SJCRH30 (cell line): Measurements from ENCODE around the gene CLK3. TPM values are rescaled to one million over a fixed set of nuclear protein-coding genes. Genes with fewer than 3 reads are reported as not detected.
"Not testable (repeated sequence)": the region's sequence is repeated elsewhere in the genome, so short reads cannot be mapped to it uniquely, and the experiment has no call there.

Experiments used
- DNase-seq, 2 experiments: peaks; one replicate each; pipeline ENCODE4 v3.0.0-alpha.2; 2015 to 2020
- H3K27ac ChIP-seq: fragments of 250-450 bp; sonication (Bioruptor Pico); 2 replicates; pipeline ENCODE4 v1.5.1; 2020; ENCODE audit warnings: mild to moderate bottlenecking, moderate library complexity
- H3K27me3 ChIP-seq: fragments of 250-450 bp; sonication (Bioruptor Pico); 2 replicates; pipeline ENCODE4 v1.5.1; 2020; ENCODE audit warnings: mild to moderate bottlenecking, moderate library complexity
- H3K36me3 ChIP-seq: fragments of 250-450 bp; sonication (Bioruptor Pico); 2 replicates; pipeline ENCODE4 v1.5.1; 2020; ENCODE audit warnings: mild to moderate bottlenecking, moderate library complexity
- H3K4me1 ChIP-seq: fragments of 250-450 bp; sonication (Bioruptor Pico); 2 replicates; pipeline ENCODE4 v1.5.1; 2020; ENCODE audit warnings: mild to moderate bottlenecking, moderate library complexity
- H3K4me3 ChIP-seq: fragments of 250-450 bp; sonication (Bioruptor Pico); 2 replicates; pipeline ENCODE4 v1.5.1; 2020; ENCODE audit warnings: mild to moderate bottlenecking, moderate library complexity
- H3K9me3 ChIP-seq: fragments of 250-450 bp; sonication (Bioruptor Pico); replicated peaks from 2 replicates; pipeline ENCODE4 v1.5.1; 2020; ENCODE audit warnings: mild to moderate bottlenecking, moderate library complexity
- total RNA-seq: library from RNA; depleted of rRNA; stranded (reverse); fragments of >200 nt; shearing (Covaris generic); gene quantifications from 2 replicates; pipeline ENCODE4 v1.2.3, GENCODE V29; 2014

The CLK3 gene
- total RNA-seq, 1 experiment from 2014 or later = 42.3 TPM

DNA sequence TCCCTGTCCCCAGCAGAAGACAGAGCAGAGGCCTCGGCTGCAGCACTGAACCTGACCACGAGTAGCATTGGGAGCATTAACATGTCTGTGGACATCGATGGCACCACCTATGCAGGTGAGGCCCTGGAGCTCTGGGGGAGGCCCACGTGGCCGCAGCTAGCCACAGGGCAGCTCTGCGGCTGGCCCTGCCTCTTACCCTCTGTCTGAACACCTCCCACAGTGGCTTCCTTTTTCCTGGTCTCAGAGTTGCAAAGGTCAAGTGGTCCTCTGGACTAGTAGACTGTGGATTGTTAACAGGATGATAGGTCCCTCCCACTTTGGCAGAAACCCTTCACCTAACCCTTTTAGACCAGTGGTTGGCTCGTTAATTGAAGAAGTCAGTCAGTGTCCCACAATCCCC, 22.5 kb upstream of the CLK3 start:
- peaks cover 5% of the 10 kb centered on the region for H3K36me3 ChIP-seq
- no peaks in the 10 kb centered on the region for H3K27me3 ChIP-seq
- H3K27ac ChIP-seq = no peak overlapping the region
- H3K9me3 ChIP-seq = no peaks in the 10 kb centered on the region
- no peak for DNase-seq
- H3K4me1 ChIP-seq = no peaks in the 10 kb centered on the region
- no peak overlapping the region for H3K4me3 ChIP-seq

DNA sequence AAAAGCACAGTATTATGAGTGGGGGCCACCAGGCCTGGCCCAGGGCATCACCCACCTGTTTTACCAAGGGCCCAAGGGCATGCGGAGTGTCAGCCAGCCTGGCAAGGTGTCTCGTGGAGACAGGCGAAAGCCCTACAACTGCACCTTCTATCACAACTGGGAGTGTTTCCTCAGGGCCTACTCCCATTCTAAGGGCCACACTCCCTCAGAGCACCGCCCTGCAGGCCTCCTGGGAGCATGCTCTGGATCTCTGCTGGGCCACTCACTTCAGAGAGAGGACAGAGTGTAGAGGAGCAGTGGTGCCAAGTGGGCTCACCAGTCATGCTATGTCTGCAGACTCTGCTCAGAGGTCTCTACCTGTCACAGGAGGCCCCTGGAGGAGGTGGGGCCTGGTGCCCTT, 21.2 kb upstream of the CLK3 start:
- Histone ChIP-seq H3K4me3 (no peak overlapping the region), H3K36me3 (peaks cover 5% of the 10 kb centered on the region), H3K27ac (no peak overlapping the region), H3K9me3 (no peaks in the 10 kb centered on the region), H3K4me1 (no peaks in the 10 kb centered on the region), H3K27me3 (no peaks in the 10 kb centered on the region)
- no peak for DNase-seq

DNA sequence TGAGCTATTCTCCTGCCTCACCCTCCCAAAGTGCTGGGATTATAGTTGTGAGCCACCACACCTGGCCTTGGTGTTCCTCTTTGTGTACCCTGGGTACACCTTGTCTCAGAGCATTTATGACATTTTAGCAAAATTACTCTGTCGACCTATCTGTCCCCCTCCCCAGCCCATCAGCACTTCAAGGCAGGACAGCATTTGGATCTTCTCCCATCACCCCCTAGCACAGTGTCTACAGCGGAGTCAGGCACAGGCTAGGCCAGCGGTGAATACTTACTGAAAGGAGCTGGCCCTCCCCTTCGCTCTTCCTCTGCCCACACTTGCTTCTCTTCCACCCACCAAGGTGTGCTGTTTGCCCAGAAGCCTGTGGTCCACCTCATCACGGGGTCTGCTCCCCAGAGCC, 20.4 kb upstream of the CLK3 start:
- Histone ChIP-seq H3K4me1 (no peaks in the 10 kb centered on the region), H3K36me3 (peaks cover 5% of the 10 kb centered on the region), H3K4me3 (no peak overlapping the region), H3K9me3 (no peaks in the 10 kb centered on the region), H3K27ac (no peak overlapping the region), H3K27me3 (no peaks in the 10 kb centered on the region)
- DNase-seq = no peak

DNA sequence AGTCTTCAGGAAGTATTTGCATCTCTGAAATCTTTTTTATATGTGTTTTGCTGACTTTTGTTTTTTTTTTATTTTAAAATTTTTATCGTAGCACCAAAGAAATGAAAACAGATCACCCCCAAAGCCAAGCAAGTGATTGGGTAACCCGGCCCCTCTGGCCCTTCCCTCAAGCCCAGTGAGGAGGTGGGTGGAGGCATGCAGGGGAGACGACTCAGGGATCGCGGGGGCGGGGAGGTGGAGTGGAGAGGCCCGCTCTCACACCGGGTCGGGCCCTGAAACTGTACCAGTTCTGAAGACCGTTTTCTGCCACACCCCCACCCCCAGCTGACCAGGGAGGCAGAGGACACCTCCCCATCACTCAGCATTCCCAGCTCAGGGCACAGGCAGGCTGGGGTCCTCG, 18.9 kb upstream of the CLK3 start:
- H3K4me3 ChIP-seq, H3K27me3 ChIP-seq, H3K9me3 ChIP-seq, H3K4me1 ChIP-seq, H3K27ac ChIP-seq, H3K36me3 ChIP-seq, DNase-seq: not testable (repeated sequence)

DNA sequence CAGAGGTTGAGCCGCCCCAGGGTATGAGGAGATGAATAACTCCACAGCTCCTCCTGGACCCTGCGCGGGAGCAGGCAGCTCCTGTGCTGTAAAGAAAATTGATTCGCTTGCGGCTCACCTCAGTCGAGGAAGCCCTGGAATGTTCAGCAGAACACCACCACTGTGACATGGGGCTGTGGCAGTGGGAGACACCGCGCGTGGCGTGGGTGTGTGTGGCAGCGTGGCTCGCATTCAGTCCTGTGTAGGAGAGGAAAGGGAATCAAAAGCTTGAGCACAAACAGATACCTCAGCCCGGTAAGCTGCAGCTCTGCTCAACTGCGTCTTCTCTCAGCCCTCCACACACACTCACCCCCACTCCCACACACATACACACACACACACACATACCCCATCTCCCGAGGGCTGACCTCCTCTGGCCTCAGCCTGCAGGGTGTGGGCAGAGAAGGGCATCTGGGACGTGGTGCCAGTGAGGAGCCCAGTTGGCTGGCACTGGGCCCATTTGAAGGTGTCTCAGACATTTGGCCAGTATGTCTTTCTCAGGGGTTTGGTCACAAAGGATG, 18.4 kb upstream of the CLK3 start:
- not testable (repeated sequence) for H3K4me3 ChIP-seq, H3K27ac ChIP-seq, DNase-seq, H3K27me3 ChIP-seq, H3K9me3 ChIP-seq, H3K4me1 ChIP-seq, H3K36me3 ChIP-seq

DNA sequence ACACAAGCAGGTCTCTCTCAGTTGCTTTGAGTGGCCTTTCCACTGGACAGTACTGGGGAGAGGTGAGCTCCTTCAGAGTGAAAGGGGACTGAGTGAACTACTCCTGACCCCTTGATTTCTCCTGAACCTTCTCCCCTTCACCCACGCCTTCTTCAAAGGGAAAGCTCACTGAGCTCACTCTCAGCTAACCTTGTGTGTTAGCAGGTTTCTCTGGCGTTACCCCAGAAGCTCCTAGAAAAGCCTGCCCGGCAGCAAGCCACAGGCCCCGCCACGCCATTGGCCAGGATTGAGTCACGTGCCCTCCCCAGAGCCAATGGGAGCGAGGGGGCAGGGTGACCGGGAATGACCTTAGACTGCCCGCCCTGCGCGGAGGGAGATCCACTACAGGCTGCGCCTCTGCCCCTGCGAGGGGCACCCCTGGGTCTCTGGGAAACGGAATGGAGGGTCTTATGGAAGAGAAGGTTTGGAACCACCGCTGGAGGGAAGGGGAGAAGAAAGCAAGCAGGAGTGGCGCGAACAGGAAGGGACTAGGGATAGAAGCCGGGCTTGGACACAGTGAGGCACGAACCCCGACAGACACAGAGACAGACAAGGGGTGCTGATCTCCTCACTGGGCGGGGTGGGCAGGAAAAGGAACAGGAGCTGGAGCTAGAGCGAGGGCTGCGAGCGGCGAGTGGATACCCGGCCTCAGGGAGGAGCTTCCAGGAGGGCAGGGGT, 17.4 kb upstream of the CLK3 start:
- H3K27ac ChIP-seq = peak overlapping the region; percentile 38

DNA sequence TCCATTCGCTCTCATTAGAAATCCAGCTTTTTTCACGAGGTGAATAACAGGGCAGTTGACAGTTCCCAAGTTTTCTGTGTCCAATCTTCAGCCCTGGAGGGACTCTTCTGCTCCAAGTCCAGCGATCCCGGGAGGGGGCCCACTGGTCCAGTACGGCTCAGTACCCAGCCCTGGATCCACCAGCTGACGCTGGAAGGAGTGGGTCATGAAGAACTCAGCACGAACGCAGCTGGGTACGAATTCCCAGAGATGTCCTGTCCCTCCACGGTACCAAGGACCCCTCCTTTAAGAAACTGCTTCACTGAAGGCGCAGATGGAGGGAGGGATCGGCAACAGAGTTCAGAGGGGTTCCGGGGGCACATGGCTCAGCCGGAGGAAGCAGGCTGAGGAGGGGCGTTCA, 16.5 kb upstream of the CLK3 start:
- Histone ChIP-seq H3K4me3 (no peak overlapping the region), H3K36me3 (no peaks in the 10 kb centered on the region), H3K9me3 (no peaks in the 10 kb centered on the region), H3K27ac (no peak overlapping the region), H3K4me1 (no peaks in the 10 kb centered on the region), H3K27me3 (no peaks in the 10 kb centered on the region)
- DNase-seq = no peak

More for the DNA sequence above, 17.4 kb upstream of the CLK3 start:
- Histone ChIP-seq H3K4me1 (no peaks in the 10 kb centered on the region), H3K9me3 (no peaks in the 10 kb centered on the region), H3K36me3 (no peaks in the 10 kb centered on the region; the same call in 1 of the 2 replicates), H3K4me3 (peak overlapping the region; percentile 52), H3K27me3 (no peaks in the 10 kb centered on the region)
- peak; percentile 78 to 82 for DNase-seq

DNA sequence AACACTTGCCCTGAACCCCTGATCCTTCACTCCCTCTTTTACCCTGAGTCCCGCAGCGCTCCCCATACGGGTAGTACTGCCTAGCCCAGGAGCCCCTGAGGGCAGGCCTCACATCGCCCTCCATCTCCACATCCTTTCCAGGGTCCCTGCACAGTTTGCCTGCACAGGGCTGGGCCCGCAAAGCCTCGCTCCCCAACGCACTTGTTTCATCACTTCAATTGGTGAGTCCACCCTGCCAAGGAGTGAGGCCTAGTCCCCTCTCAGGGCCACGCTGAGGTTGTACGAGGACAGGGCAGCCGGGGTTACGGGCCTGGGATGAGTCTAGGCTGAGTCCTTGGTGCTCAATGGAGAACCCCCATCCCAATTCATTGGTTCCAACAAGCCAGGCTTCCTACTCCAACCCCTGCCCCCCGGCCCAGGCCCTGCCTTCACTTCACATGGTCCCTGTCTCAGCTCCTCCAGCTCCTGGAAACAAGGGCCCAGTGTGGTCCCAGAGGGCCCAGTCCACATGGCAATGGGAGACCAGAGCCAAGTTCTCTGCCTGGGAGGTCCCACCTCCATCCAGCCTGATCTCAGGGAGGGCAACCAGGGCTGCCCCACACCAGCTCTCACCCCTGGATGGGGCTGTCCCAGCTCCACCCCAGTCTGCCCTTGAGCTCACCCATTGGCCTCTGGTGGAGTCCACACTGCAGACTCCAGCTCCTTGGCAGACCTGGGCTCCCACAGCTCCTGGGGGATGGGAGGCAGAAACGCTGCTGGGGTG, 12.4 kb upstream of the CLK3 start:
- no peak for DNase-seq
- Histone ChIP-seq H3K27me3 (no peaks in the 10 kb centered on the region), H3K36me3 (no peaks in the 10 kb centered on the region), H3K9me3 (no peaks in the 10 kb centered on the region), H3K4me1 (no peaks in the 10 kb centered on the region), H3K27ac (no peak overlapping the region), H3K4me3 (no peak overlapping the region)

DNA sequence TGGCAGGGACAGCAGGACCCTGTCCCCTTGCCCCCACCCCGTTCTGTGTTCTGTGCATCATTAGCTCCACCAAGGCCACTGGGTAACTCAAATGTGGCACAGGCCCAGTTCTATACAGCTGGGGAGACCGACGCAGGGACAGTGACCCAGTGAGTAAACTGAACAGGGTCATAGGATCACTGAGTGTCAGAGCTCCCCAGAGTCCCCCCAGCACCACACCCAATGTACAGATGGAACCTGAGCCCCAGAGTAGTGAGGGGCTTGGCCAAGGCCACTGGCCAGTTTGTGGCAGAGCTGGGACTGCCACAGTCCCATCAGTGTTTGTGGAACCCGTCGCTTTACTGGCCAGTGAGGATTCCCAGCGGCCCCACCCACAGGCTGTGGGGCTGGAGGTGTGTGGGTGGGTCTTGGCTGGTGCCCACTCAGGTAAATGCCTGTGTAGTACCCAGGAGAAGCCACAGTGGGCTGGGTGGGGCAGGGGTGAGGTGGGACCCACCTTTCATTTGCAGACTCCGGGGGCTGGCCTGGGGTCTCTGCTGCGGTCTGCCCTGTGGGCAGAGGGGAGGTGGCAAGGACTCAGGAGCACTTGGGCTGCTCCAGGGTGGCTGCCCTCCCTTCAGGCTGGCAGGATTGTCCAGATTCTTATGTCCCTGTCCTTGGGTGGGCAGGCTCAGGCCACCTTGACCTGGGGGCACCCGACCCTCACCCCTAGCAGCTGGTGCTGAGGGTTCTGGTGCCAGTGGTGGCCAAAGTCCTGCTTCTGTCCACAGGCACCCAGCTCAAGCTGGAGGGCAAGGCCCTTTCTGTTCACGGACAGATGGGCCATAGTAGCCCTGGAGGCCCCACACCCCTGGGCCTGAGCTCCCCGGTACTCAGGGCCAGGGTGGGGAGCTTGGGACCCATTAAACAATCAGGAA, 11.6 kb upstream of the CLK3 start:
- DNase-seq = no peak
- Histone ChIP-seq H3K27me3 (no peaks in the 10 kb centered on the region), H3K4me1 (no peaks in the 10 kb centered on the region), H3K4me3 (no peak overlapping the region), H3K27ac (no peak overlapping the region), H3K36me3 (no peaks in the 10 kb centered on the region), H3K9me3 (no peaks in the 10 kb centered on the region)

DNA sequence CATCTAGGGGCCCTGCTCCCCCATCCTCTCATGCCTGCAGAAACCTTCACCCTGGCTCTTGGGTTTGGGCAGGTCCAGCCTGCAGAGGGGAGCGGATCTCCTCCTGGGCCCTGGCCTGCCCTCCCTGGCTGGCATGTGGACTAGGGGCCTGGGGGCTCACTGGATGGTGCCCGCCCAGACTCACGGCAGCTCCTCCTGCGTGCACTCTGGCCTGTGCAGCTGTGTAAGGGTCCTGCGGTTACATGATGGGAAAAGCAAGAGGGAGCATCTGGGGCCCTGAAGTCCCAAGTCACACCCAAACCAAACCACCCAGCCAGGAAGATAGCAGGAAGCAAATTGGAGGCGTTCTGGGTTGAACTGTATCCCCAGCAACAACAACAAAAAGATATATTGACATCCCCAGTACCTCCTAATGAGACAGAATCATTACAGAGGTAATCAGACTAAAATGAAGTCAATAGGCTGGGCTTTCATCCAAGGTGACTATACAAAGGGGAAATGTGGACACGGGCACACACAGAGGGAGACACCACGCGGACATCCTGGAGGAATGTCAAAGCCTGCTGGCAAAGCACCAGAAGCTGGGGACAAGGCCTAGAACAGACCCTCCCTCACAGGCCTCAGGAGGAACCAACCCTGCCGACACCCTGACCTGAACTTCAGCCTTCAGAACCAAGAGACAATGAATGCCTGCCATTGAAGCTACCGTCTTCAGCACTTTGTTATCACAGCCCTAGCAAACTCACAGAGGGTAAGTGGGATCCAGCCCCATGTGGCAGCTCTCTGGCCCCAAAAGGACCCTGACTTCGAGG, 10.4 kb upstream of the CLK3 start:
- H3K36me3 ChIP-seq = no peaks in the 10 kb centered on the region
- no peaks in the 10 kb centered on the region for H3K27me3 ChIP-seq
- peaks cover under 1% of the 10 kb centered on the region; the same call in 1 of the 2 replicates for H3K4me1 ChIP-seq
- DNase-seq = no peak
- no peak overlapping the region for H3K4me3 ChIP-seq
- no peaks in the 10 kb centered on the region for H3K9me3 ChIP-seq
- H3K27ac ChIP-seq = no peak overlapping the region

DNA sequence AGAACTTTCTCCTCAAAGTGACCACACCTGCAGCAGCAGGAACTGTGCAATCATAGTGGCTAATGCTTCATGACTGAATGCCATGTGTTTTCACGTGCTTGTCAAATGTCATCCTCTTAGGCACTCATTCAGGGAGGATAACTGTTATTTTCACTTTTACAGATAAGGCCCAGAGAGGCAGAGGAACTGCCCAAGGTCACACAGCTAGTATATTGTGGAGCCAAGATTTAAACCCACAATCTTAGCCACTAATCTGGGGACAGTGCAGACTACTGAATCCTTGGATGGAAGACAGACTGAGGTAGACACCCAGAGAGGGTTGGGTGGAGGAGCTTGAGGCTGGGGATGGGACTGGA, 9.9 kb upstream of the CLK3 start:
- Histone ChIP-seq H3K27me3 (no peaks in the 10 kb centered on the region), H3K4me3 (no peak overlapping the region), H3K36me3 (no peaks in the 10 kb centered on the region), H3K4me1 (peaks cover 5% of the 10 kb centered on the region; the same call in 1 of the 2 replicates), H3K27ac (no peak overlapping the region), H3K9me3 (no peaks in the 10 kb centered on the region)
- no peak for DNase-seq

DNA sequence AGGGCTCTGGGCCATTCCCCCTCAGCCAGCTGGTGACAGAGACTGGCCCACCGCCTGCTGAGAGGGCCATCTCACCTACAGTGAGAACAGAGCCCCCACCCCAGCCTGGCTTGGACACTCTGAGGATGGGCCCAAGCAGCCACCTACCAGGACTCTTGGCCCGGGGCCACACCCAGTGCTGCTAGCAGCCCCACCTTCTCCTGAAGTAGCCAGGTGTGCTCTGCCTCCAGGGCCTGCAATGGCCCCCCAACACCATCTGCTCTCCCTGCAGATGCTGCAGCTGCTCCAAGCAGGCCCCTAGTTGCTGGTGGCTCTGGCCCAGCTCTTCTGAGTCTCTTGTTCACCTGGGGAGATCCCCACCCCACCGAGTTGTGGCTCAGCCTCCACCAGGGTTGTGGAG, 6.8 kb upstream of the CLK3 start:
- Histone ChIP-seq H3K4me1 (peaks cover 5% of the 10 kb centered on the region; the same call in 1 of the 2 replicates), H3K27ac (no peak overlapping the region), H3K9me3 (no peaks in the 10 kb centered on the region), H3K4me3 (no peak overlapping the region), H3K36me3 (no peaks in the 10 kb centered on the region), H3K27me3 (no peaks in the 10 kb centered on the region)
- no peak for DNase-seq

DNA sequence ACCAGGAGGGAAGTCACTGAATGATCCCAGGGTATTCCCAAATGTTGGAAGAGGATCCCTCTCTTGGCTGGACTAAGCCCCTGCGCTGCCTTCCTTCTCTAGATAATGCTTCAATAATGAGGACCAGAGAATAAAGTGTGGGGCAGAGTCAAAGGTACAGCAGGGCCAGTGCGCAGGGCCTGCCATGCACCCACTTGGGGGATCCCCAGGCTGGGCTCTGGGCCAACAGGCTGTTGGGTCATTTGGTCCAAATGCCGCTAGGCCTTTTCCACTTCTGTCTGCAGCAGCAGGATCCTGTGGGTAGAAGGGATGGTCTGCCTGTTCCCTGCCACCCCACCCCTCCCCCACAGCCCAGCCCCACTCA, 5.7 kb upstream of the CLK3 start:
- Histone ChIP-seq H3K4me3 (no peak overlapping the region), H3K9me3 (no peaks in the 10 kb centered on the region), H3K4me1 (peaks cover 5% of the 10 kb centered on the region; the same call in 1 of the 2 replicates), H3K36me3 (no peaks in the 10 kb centered on the region), H3K27ac (no peak overlapping the region), H3K27me3 (no peaks in the 10 kb centered on the region)
- DNase-seq = no peak

DNA sequence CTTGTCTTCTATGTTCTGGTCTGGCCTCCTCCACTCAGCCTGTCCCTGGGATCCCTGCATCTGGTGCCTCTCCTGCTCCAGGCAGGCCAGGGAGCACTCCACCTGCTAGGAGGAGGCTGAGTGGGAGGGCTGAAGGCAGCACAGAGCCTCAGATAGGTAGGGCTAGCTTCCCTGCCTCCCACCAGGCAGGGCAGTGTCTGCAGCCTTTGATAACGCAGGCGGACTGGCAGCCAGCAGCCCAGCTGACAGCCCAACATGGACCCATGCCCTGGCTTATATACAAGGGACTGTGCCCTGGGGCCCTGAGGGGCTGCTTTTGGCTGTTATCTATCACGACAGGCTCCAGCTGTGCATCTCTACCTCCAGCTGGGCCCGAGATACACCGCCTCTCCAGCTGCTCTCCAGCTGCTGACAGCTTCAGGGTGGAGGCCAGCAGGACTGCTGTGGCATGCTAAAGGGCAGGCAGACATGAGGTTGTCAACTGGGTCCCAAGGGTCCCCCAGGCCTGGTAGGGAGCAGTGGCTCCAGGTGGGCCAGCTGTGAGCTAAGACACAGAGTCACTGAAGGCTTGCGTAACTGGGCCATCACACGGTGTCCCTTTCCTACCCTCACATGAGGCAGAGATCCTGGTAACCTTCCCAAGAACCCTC, 5.2 kb upstream of the CLK3 start:
- H3K36me3 ChIP-seq = no peaks in the 10 kb centered on the region
- no peak overlapping the region for H3K27ac ChIP-seq
- H3K27me3 ChIP-seq = no peaks in the 10 kb centered on the region
- peak; percentile 40 to 57 for DNase-seq
- H3K9me3 ChIP-seq = no peaks in the 10 kb centered on the region
- no peak overlapping the region for H3K4me3 ChIP-seq
- H3K4me1 ChIP-seq = peaks cover 5% of the 10 kb centered on the region; the same call in 1 of the 2 replicates
